Esophagus muscularis mucosa (tissue), 4 donors: Measurements from ENCODE around the gene ADAT3. TPM values are rescaled to one million over a fixed set of nuclear protein-coding genes. Genes with fewer than 3 reads are reported as not detected.
A peak's percentile ranks its signal among the peaks of the same experiment; 100 is the strongest.

Source experiments
- DNase-seq: peaks from one replicate; pipeline ENCODE4 v3.0.0-alpha.2; 2017; ENCODE audit errors: extremely low spot score
- H3K27ac ChIP-seq, 4 donors: fragments of 200-600 bp; sonication (generic); replicated peaks in 1 of 4; 1 replicate in 3 of 4; 2 replicates in 1 of 4; pipeline ENCODE4 v1.5.1; 2016 to 2019; ENCODE audit warnings: mild to moderate bottlenecking in 1 of 4
- H3K27me3 ChIP-seq, 4 donors: fragments of 200-600 bp; sonication (generic); one replicate each; pipeline versions ENCODE4 v1.5.1 to v1.6.0; 2016 to 2019
- H3K36me3 ChIP-seq, 4 donors: fragments of 200-600 bp; sonication (generic); one replicate each; pipeline ENCODE4 v1.5.1; 2016 to 2019
- H3K4me1 ChIP-seq, 4 donors: fragments of 200-600 bp; sonication (generic); one replicate each; pipeline ENCODE4 v1.5.1; 2016 to 2019
- H3K4me3 ChIP-seq, 4 donors: fragments of 200-600 bp; sonication (generic); 1 replicate in 2 of 4; 2 replicates in 2 of 4; pipeline ENCODE4 v1.5.1; 2016 to 2019; ENCODE audit warnings: mild to moderate bottlenecking in 4 of 4, moderate library complexity in 1 of 4
- H3K9me3 ChIP-seq, 4 donors: fragments of 200-600 bp; sonication (generic); 1 replicate in 3 of 4; 2 replicates in 1 of 4; pipeline ENCODE4 v1.5.1; 2016 to 2019
- CTCF ChIP-seq, 3 experiments: fragments of 200-600 bp in 2 of 3; fragments of 450-650 bp in 1 of 3; sonication (generic) in 2 of 3; IDR thresholded peaks; one replicate each; pipeline ENCODE4 v1.5.1; 2017 to 2019; ENCODE audit warnings: antibody characterized with exemption in 3 of 3, mild to moderate bottlenecking in 2 of 3, moderate library complexity in 1 of 3
- EP300 ChIP-seq: sonication (generic); formaldehyde crosslinking; IDR thresholded peaks from one replicate; pipeline ENCODE4 v1.6.1; 2017; ENCODE audit warnings: antibody characterized with exemption
- POLR2A ChIP-seq: fragments of 450-650 bp; IDR thresholded peaks from one replicate; pipeline ENCODE4 v1.6.1; 2017; ENCODE audit warnings: antibody characterized with exemption, moderate library complexity, mild to moderate bottlenecking, low read depth
- POLR2AphosphoS5 ChIP-seq, 2 donors: sonication (generic); formaldehyde crosslinking; IDR thresholded peaks; one replicate each; pipeline ENCODE4 v1.6.1; 2017; ENCODE audit warnings: antibody characterized with exemption in 2 of 2
- WGBS: methylation state at CpG from one replicate; pipeline ENCODE4 v1.1.5; 2018; 5-methylcytosine and 5-hydroxymethylcytosine counted together
- intact Hi-C: fragments of 100-400 bp; cut with DNase I; formaldehyde crosslinking; loops from one replicate; pipeline ENCODE4 v1.15.1; 2023
- total RNA-seq, 4 donors: library from RNA; depleted of rRNA; stranded (reverse); fragments of >200 nt; gene quantifications; one replicate each; pipeline versions ENCODE4 v1.1.0 to v1.2.1, GENCODE V29; 2016

ADAT3 gene
- total RNA-seq, 4 donors from 2014 or later: 3.8 to 5.6 (median 4.4) TPM

GRCh38 chr19:1904860-1905109 is 414 bp upstream of the ADAT3 start:
- Histone ChIP-seq H3K36me3 (peaks cover 0 to 6% (median 0%) of the 10 kb centered on the region in 4 donors), H3K27me3 (no peaks in the 10 kb centered on the region), H3K9me3 (no peaks in the 10 kb centered on the region), H3K27ac (peak overlapping the region; percentile 71 to 89 (median 86)), H3K4me3 (peak overlapping the region; percentile 71 to 94 (median 83)), H3K4me1 (peaks cover 14 to 57% (median 44%) of the 10 kb centered on the region in 4 donors)
- WGBS: 42% methylated on average over 8 of the region's 8 CpGs
- intact Hi-C loops: no loop called here
- TF ChIP-seq CTCF (IDR thresholded peaks at IDR 0.05) (no peak), POLR2A (no peak), POLR2AphosphoS5 (IDR thresholded peaks at IDR 0.05) (no peak), EP300 (no peak)
- no peak for DNase-seq

- TF ChIP-seq POLR2AphosphoS5 (IDR thresholded peaks at IDR 0.05): no peak
- TF ChIP-seq CTCF (IDR thresholded peaks at IDR 0.05): no peak
- TF ChIP-seq POLR2A: no peak
- no peak for TF ChIP-seq EP300
- Histone ChIP-seq H3K36me3 (peaks cover 0 to 6% (median 0%) of the 10 kb centered on the region in 4 donors), H3K4me1 (peaks cover 14 to 61% (median 47%) of the 10 kb centered on the region in 4 donors), H3K27me3 (no peaks in the 10 kb centered on the region), H3K9me3 (no peaks in the 10 kb centered on the region), H3K27ac (peak overlapping the region; percentile 86 to 89 (median 86)), H3K4me3 (peak overlapping the region; percentile 71 to 94 (median 83))
- intact Hi-C loops: no loop called here
- no peak for DNase-seq
- WGBS: 76% methylated on average over 15 of the region's 15 CpGs
Observed at GRCh38 chr19:1905863-1906375, 720 bp downstream of the ADAT3 start.

- Histone ChIP-seq H3K4me1 (peaks cover 14 to 61% (median 47%) of the 10 kb centered on the region in 4 donors), H3K9me3 (no peaks in the 10 kb centered on the region), H3K27me3 (no peaks in the 10 kb centered on the region), H3K27ac (no peak overlapping the region), H3K36me3 (peaks cover under 1 to 9% (median 3%) of the 10 kb centered on the region in 4 donors), H3K4me3 (no peak overlapping the region)
- 75% methylated on average over 6 of the region's 10 CpGs for WGBS
- DNase-seq: no peak
- intact Hi-C loops: no loop called here
- TF ChIP-seq POLR2AphosphoS5 (IDR thresholded peaks at IDR 0.05): no peak
- TF ChIP-seq POLR2A: no peak
- no peak for TF ChIP-seq EP300
- no peak for TF ChIP-seq CTCF (IDR thresholded peaks at IDR 0.05)
Observed at GRCh38 chr19:1906985-1907562, 1.9 kb downstream of the ADAT3 start.

GRCh38 chr19:1907563-1908363 is 2.6 kb downstream of the ADAT3 start:
- intact Hi-C loops: no loop called here
- Histone ChIP-seq H3K4me3 (no peak overlapping the region), H3K27me3 (no peaks in the 10 kb centered on the region), H3K36me3 (peaks cover 8 to 15% (median 9%) of the 10 kb centered on the region in 4 donors), H3K27ac (peak overlapping the region in 3 of 4 donors; percentile 21 to 36 (median 23)), H3K4me1 (peaks cover 14 to 61% (median 47%) of the 10 kb centered on the region in 4 donors), H3K9me3 (no peaks in the 10 kb centered on the region)
- TF ChIP-seq POLR2A: no peak
- TF ChIP-seq CTCF (IDR thresholded peaks at IDR 0.05): no peak
- TF ChIP-seq POLR2AphosphoS5 (IDR thresholded peaks at IDR 0.05): no peak
- no peak for TF ChIP-seq EP300
- DNase-seq: no peak
- 69% methylated on average over 18 of the region's 43 CpGs for WGBS
